Fibroblast of villous mesenchyme (primary cell): ENCODE data around the gene WDR74. TPM values are rescaled to one million over a fixed set of nuclear protein-coding genes. Genes with fewer than 3 reads are reported as not detected.

ENCODE experiments used
- DNase-seq: peaks from one replicate; pipeline ENCODE4 v3.0.0-alpha.2; 2010; ENCODE audit warnings: low read depth
- H3K4me3 ChIP-seq: 2 replicates; pipeline ENCODE4 v1.5.1; 2011; ENCODE audit warnings: low read depth, mild to moderate bottlenecking, low read length
- total RNA-seq: library from RNA; depleted of rRNA; stranded (reverse); fragments of >200 nt; gene quantifications from 2 replicates; pipeline ENCODE4 v1.2.3, GENCODE V29; 2012
- TF ChIP-seq, protein P1 (sequence below): IDR thresholded peaks from 2 replicates; pipeline ENCODE4 v1.5.1; 2012; ENCODE audit warnings: low read depth, mild to moderate bottlenecking, low read length; ENCODE audit not compliant: insufficient read depth

Gene WDR74
- total RNA-seq, 1 donor, result 39.7 TPM

GRCh38 chr11:62853279-62853965, 14.0 kb upstream of the WDR74 start:
- no peak for DNase-seq
- H3K4me3 ChIP-seq, result peak overlapping the region; percentile 88
- TF ChIP-seq, protein P1, sequence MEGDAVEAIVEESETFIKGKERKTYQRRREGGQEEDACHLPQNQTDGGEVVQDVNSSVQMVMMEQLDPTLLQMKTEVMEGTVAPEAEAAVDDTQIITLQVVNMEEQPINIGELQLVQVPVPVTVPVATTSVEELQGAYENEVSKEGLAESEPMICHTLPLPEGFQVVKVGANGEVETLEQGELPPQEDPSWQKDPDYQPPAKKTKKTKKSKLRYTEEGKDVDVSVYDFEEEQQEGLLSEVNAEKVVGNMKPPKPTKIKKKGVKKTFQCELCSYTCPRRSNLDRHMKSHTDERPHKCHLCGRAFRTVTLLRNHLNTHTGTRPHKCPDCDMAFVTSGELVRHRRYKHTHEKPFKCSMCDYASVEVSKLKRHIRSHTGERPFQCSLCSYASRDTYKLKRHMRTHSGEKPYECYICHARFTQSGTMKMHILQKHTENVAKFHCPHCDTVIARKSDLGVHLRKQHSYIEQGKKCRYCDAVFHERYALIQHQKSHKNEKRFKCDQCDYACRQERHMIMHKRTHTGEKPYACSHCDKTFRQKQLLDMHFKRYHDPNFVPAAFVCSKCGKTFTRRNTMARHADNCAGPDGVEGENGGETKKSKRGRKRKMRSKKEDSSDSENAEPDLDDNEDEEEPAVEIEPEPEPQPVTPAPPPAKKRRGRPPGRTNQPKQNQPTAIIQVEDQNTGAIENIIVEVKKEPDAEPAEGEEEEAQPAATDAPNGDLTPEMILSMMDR, result no peak

GRCh38 chr11:62852523-62853188, 13.3 kb upstream of the WDR74 start:
- DNase-seq, result no peak
- TF ChIP-seq, protein P1, result no peak
- no peak overlapping the region for H3K4me3 ChIP-seq

GRCh38 chr11:62851807-62852522, 12.6 kb upstream of the WDR74 start:
- no peak overlapping the region for H3K4me3 ChIP-seq
- no peak for DNase-seq
- TF ChIP-seq, protein P1, result no peak

DNA sequence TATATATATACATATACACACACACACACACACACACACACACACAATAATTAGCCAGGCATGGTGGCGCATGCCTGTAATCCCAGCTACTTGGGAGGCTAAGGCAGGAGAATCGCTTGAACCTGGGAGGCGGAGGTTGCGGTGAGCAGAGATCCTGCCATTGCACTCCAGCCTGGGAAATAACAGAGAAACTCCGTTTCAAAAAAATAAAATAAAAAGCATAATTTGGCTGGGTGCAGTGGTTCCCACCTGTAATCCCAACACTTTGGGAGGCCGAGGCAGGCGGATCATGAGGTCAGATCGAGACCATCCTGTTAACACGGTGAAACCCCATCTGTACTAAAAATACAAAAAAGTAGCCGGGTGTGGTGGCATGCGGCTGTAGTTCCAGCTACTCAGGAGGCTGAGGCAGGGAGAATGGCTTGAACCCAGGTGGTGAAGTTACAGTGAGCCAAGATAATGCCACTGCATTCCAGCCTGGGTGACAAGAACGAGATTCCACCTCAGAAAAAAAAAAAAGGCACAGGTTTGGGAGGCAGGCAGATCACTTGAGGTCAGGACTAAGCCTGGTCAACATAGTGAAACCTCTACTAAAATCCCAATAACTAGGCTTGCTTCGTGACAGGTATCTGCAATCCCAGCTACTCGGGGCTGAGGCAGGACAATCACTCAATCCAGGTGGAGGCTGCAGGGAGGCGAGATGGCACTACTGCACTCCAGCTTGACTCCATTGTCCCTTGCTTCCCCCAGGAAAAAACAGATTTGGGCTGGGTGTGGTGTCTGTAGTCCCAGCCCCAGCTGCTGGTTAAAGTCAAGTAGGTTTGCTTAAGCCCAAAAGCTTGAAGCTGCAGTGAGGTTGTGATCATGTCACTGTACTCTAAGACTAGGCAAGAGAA, 11.8 kb upstream of the WDR74 start:
- TF ChIP-seq, protein P1, result no peak
- DNase-seq, result no peak
- H3K4me3 ChIP-seq, result no peak overlapping the region

- DNase-seq, result no peak
- TF ChIP-seq, protein P1, result no peak
- H3K4me3 ChIP-seq, result no peak overlapping the region
Observed at GRCh38 chr11:62847767-62848314, 8.5 kb upstream of the WDR74 start.

DNA sequence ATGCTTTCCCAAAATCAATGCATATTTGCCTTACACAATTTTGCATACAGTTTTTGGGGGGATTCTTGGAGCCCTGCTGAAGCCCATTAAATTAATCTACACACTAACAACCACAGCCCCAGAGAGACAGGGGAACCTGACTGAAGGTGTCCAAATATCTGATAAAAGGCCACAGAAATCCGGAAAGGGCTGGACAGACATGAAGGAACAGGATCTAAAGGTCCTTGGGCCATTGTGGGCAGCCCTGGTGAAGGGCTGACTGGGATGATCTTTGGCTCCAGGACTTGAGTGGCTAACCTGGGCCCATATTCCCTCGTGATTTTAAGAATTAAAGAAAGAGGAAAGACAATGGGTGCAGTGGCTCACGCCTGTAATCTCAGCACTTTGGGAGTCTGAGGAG, 6.8 kb upstream of the WDR74 start:
- H3K4me3 ChIP-seq, result no peak overlapping the region
- TF ChIP-seq, protein P1, result no peak
- no peak for DNase-seq
